ENCODE results near the gene TTC28.

GRCh38 chr22:27993201-27993635, 686.4 kb downstream of the TTC28 start:
- TF ChIP-seq EZH2 (IDR thresholded peaks at IDR 0.05; ENCODE audit: borderline replicate concordance, low read depth, low read length, severe bottlenecking) (no peak), JUN (IDR thresholded peaks at IDR 0.05; ENCODE audit: borderline replicate concordance, insufficient read depth, insufficient read length, low read depth) (no peak), CTCF (IDR thresholded peaks at IDR 0.05; ENCODE audit: extremely low read depth in 1 of 2, insufficient read depth in 1 of 2, low read depth in 1 of 2, low read length in 2 of 2) (no peak), GATA2 (IDR thresholded peaks at IDR 0.05; ENCODE audit: insufficient read depth, insufficient read length, low read depth, low read length) (no peak)

All from endothelial cell of umbilical vein (primary cell).